Neural cell (in vitro differentiated cells): ENCODE measurements around the gene TEX2.

Source experiments
- EP300 ChIP-seq: fragments of 450-650 bp; conservative IDR thresholded peaks from 2 replicates; pipeline ENCODE4 v1.6.1; 2014; ENCODE audit warnings: antibody characterized with exemption, mild to moderate bottlenecking, moderate library complexity; ENCODE audit not compliant: poor library complexity, severe bottlenecking
- EZH2 ChIP-seq: fragments of 200-600, 300-800 bp; shearing (Covaris generic), sonication (generic); IDR thresholded peaks from 2 replicates; pipeline ENCODE4 v1.6.1; 2014; ENCODE audit warnings: antibody characterized with exemption, low read length, borderline replicate concordance, mild to moderate bottlenecking; ENCODE audit not compliant: insufficient read depth, poor library complexity, severe bottlenecking
- POLR2AphosphoS5 ChIP-seq: IDR thresholded peaks from 2 replicates; pipeline ENCODE4 v1.6.1; 2012
- RAD21 ChIP-seq: fragments of 450-650 bp; conservative IDR thresholded peaks from 2 replicates; pipeline ENCODE4 v1.6.1; 2014; ENCODE audit warnings: antibody characterized with exemption, mild to moderate bottlenecking, moderate library complexity
- TAF1 ChIP-seq: IDR thresholded peaks from 2 replicates; pipeline ENCODE4 v1.6.1; 2012; ENCODE audit warnings: low read depth
- TF ChIP-seq, protein P1 (sequence below): fragments of 450-650 bp; IDR thresholded peaks from 2 replicates; pipeline ENCODE4 v1.5.1; 2014; ENCODE audit warnings: antibody characterized with exemption, mild to moderate bottlenecking, moderate library complexity; ENCODE audit not compliant: poor library complexity, severe bottlenecking
- TF ChIP-seq, protein P2 (sequence below): IDR thresholded peaks from 2 replicates; pipeline ENCODE4 v1.6.1; 2012; ENCODE audit warnings: borderline replicate concordance

DNA sequence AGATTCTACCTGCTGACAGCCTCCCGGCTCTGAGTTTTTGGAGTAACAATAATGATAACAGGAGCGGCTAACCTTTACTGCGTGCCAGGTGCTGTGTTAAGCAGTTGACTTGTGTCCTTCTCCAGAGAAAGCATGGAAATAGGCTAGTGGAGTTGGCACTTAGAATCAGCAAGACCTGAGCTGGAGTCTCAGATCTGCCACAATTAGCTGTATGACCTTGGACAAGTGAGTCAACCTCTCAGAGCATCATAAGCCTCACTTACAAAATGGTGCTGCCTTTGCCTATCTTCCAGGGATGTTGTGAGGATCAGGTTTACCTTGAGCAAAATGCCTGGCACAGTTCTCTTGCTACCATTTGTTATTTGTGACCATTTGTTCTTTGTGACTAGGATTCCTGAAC, 32.1 kb upstream of the TEX2 start:
- TF ChIP-seq, protein P1, sequence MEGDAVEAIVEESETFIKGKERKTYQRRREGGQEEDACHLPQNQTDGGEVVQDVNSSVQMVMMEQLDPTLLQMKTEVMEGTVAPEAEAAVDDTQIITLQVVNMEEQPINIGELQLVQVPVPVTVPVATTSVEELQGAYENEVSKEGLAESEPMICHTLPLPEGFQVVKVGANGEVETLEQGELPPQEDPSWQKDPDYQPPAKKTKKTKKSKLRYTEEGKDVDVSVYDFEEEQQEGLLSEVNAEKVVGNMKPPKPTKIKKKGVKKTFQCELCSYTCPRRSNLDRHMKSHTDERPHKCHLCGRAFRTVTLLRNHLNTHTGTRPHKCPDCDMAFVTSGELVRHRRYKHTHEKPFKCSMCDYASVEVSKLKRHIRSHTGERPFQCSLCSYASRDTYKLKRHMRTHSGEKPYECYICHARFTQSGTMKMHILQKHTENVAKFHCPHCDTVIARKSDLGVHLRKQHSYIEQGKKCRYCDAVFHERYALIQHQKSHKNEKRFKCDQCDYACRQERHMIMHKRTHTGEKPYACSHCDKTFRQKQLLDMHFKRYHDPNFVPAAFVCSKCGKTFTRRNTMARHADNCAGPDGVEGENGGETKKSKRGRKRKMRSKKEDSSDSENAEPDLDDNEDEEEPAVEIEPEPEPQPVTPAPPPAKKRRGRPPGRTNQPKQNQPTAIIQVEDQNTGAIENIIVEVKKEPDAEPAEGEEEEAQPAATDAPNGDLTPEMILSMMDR = no peak
- TF ChIP-seq EP300 (no peak), EZH2 (no peak), RAD21 (no peak), TAF1 (no peak), POLR2AphosphoS5 (no peak)
- TF ChIP-seq, protein P2, sequence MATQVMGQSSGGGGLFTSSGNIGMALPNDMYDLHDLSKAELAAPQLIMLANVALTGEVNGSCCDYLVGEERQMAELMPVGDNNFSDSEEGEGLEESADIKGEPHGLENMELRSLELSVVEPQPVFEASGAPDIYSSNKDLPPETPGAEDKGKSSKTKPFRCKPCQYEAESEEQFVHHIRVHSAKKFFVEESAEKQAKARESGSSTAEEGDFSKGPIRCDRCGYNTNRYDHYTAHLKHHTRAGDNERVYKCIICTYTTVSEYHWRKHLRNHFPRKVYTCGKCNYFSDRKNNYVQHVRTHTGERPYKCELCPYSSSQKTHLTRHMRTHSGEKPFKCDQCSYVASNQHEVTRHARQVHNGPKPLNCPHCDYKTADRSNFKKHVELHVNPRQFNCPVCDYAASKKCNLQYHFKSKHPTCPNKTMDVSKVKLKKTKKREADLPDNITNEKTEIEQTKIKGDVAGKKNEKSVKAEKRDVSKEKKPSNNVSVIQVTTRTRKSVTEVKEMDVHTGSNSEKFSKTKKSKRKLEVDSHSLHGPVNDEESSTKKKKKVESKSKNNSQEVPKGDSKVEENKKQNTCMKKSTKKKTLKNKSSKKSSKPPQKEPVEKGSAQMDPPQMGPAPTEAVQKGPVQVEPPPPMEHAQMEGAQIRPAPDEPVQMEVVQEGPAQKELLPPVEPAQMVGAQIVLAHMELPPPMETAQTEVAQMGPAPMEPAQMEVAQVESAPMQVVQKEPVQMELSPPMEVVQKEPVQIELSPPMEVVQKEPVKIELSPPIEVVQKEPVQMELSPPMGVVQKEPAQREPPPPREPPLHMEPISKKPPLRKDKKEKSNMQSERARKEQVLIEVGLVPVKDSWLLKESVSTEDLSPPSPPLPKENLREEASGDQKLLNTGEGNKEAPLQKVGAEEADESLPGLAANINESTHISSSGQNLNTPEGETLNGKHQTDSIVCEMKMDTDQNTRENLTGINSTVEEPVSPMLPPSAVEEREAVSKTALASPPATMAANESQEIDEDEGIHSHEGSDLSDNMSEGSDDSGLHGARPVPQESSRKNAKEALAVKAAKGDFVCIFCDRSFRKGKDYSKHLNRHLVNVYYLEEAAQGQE = no peak
